HEK293T (cell line): ENCODE data around the gene BARD1.
A peak's percentile ranks its signal among the peaks of the same experiment; 100 is the strongest.

Experiments
- BHLHE40 ChIP-seq: fragments of 450-650 bp; IDR thresholded peaks from 2 replicates; pipeline ENCODE4 v1.6.1; 2016; ENCODE audit warnings: mild to moderate bottlenecking, moderate library complexity, borderline replicate concordance
- ELF4 ChIP-seq: fragments of 450-650 bp; IDR thresholded peaks from 2 replicates; pipeline ENCODE4 v1.6.1; 2017; ENCODE audit warnings: antibody characterized with exemption
- FOXA1 ChIP-seq: fragments of 450-650 bp; IDR thresholded peaks from 2 replicates; pipeline ENCODE4 v1.6.1; 2016; ENCODE audit warnings: mild to moderate bottlenecking
- HDGF ChIP-seq: fragments of 450-650 bp; IDR thresholded peaks from 2 replicates; pipeline ENCODE4 v1.6.1; 2017; ENCODE audit warnings: antibody characterized with exemption, borderline replicate concordance
- LEF1 ChIP-seq: fragments of 450-650 bp; IDR thresholded peaks from 2 replicates; pipeline ENCODE4 v1.6.1; 2017; ENCODE audit warnings: mild to moderate bottlenecking, borderline replicate concordance
- NFRKB ChIP-seq: fragments of 450-650 bp; IDR thresholded peaks from 2 replicates; pipeline ENCODE4 v1.6.1; 2016; ENCODE audit warnings: mild to moderate bottlenecking, moderate library complexity
- TARDBP ChIP-seq: fragments of 450-650 bp; IDR thresholded peaks from 2 replicates; pipeline ENCODE4 v1.6.1; 2016

DNA sequence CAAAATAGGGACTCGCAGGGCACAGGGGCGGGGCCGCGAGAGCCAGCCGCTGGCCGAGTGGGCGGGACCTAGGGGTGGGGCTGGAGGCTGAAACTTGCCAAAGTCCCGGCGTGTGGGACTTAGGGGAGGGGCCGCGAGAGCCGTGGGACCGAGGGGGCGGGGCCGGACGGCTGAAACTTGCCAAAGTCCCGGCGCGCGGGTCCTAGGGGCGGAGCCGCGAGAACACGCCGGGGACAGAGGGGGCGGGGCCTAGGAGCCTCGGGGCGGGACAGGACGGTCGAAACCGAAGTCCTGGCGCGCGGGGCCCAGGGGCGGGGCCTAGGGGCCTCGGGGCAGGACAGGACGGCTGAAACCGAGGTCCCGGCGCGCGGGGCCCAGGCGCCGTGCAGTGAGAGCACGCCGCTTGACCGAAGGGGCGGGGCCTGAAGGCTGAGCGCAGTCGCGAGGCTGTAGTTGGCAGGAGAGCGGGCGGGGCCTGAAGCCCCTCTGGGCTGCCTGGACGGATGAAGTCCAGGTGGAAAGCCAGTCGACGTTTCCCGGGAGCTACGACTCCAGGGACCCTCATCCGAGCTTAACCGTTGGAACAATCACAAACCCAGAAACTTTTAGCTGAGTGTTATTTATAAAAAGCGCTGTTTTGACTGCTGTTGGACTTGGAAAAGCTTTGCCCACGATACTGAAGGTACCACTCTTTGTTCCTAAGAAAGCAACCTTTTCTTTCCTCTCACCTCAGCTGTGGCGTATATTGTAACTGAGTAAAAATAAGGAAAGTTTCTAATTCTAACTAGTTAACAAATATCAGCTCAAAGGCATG, 475 bp upstream of the BARD1 start:
- TF ChIP-seq NFRKB (no peak), HDGF (0 out of 2 replicates have a peak, but pooled peaks have one; percentile 30), BHLHE40 (no peak), ELF4 (no peak), FOXA1 (no peak), TARDBP (no peak), LEF1 (no peak)
